Measurements from ENCODE around the gene CLEC12A.

DNA sequence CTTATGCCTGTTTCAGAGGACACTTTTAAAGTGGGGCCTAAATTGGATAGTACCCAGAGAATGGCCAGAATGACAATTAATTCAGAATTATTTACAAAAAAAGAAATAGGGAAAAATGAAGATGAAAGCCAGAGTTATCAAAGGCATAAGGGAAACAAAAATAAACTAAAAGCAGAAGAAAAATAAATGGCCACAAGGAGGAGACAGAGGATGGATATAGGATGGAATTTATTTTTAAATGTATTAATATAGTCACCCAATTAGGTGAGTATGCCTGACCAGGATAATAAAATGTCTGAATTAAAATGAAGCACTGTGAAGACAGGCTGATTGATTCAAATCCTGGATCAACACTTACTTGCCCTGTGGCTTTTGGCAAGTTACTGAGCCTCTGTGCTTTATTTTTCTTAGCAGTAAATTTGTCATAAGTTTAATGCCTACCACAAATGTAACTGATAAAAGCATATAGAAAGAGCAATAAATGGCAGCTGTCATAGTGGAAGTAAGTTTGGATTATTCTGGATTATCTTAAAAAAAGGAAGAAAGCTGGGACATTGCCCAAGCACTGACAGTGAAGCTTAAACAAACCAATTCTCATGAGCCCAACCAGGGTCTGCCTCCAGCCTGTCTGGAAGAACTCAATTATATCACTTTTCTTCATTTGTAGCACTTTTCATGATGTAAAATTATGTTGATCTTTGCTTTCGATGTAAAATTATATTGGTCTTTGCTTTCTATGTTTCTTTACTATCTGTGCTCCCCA is 62.8 kb downstream of the CLEC12A start:
- no peak for TF ChIP-seq EZH2 (IDR thresholded peaks at IDR 0.05)
- no peak for TF ChIP-seq POLR2AphosphoS5 (IDR thresholded peaks at IDR 0.05; ENCODE audit: borderline replicate concordance, low read depth, low read length)
- TF ChIP-seq FOXP2 (optimal IDR thresholded peaks at IDR 0.05; ENCODE audit: control extremely low read depth, extremely low read length, insufficient read depth), result no peak
